IMR-90 (cell line): Measurements from ENCODE around the gene CCDC102A. TPM values are rescaled to one million over a fixed set of nuclear protein-coding genes. Genes with fewer than 3 reads are reported as not detected.

ENCODE experiments used
- CHD1 ChIP-seq: IDR thresholded peaks from 2 replicates; pipeline ENCODE4 v1.6.1; 2012; ENCODE audit warnings: low read depth, low read length, improper control_type of control experiment
- FOS ChIP-seq: fragments of 150-350 bp; IDR thresholded peaks from 2 replicates; pipeline ENCODE4 v1.6.1; 2016; ENCODE audit warnings: low read depth, low read length
- MXI1 ChIP-seq: IDR thresholded peaks from 2 replicates; pipeline ENCODE4 v1.6.1; 2012; ENCODE audit warnings: low read depth, mild to moderate bottlenecking, low read length, moderate library complexity, borderline replicate concordance
- polyA plus RNA-seq, 3 experiments: library from polyadenylated mRNA; depleted of rRNA; stranded (reverse); fragments of >200 nt; gene quantifications; 2 replicates each; pipeline ENCODE4 v1.2.3, GENCODE V29; 2012; ENCODE audit warnings: low replicate concordance in 1 of 3
- total RNA-seq: library from RNA; depleted of rRNA; stranded (reverse); fragments of >200 nt; gene quantifications from 2 replicates; pipeline ENCODE4 v1.2.3, GENCODE V29; 2012; rRNA removed

Gene CCDC102A
- total and polyA plus RNA-seq, 2 of the 4 experiments (the other 2 are of a cell fraction), result 5.4 to 8.5 TPM

DNA sequence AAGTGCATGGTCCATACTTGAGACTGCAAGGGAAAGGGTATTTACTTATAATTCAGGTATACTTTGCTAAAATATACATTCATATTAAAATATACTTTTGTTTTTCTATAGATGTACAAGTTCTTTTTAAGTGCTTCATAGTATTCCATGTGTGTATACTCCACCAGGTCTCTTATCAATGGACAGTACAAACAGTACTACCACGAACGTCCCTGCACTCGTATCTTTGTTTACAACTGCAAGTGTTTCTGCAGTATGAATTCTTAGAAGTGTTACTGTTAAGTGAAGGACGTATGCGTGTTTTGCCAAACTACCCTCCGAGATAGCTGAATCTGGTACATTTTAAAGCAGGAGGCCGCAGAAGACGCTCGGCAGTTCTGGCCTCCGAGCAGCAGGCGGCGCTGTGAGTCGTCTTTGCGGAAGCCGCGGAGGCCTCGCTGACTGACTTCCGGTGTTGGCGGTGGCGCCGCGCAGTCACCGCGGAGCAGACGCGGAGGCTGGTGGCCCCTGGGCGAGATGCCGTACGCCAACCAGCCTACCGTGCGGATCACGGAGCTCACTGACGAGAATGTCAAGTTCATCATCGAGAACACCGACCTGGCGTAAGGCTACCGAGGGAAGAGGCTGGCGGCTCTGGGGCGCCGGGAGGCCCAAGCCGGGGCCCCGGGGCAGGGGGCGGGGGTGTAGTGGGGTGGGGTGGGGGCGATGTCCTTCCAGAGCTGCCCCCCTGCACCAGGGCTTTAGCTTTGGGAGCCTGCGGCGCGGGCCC lies 74.0 kb downstream of the CCDC102A start, which contains the start of gene POLR2C (continued):
- TF ChIP-seq MXI1 (peak; percentile 64), FOS (no peak), CHD1 (no peak)

Other genes with a start within 250 kb of the CCDC102A start
- not detected in 2 replicates for gene CCL22, start 177.8 kb downstream of the CCDC102A start, total RNA-seq
- gene CCL22, start 177.8 kb downstream of the CCDC102A start, polyA plus RNA-seq (2012; rRNA removed), result not detected in 2 replicates
- under 0.01 and 0.18 TPM in 2 replicates for gene CX3CL1, start 164.1 kb downstream of the CCDC102A start, total RNA-seq
- 0.77 and 0.89 TPM in 2 replicates for gene CX3CL1, start 164.1 kb downstream of the CCDC102A start, polyA plus RNA-seq (2012; rRNA removed)
- not detected in 2 replicates for gene CCL17, start 131.8 kb downstream of the CCDC102A start, total RNA-seq
- not detected in 2 replicates for gene CCL17, start 131.8 kb downstream of the CCDC102A start, polyA plus RNA-seq (2012; rRNA removed)
- 42.2 and 47.7 TPM in 2 replicates for gene CIAPIN1, start 89.2 kb downstream of the CCDC102A start, total RNA-seq
- 40.2 and 41.6 TPM in 2 replicates for gene CIAPIN1, start 89.2 kb downstream of the CCDC102A start, polyA plus RNA-seq (2012; rRNA removed)
- 50.0 and 57.9 TPM in 2 replicates for gene COQ9, start 89.1 kb downstream of the CCDC102A start, total RNA-seq
- gene COQ9, start 89.1 kb downstream of the CCDC102A start, polyA plus RNA-seq (2012; rRNA removed), result 56.1 and 58.5 TPM in 2 replicates
- gene POLR2C, start 73.9 kb downstream of the CCDC102A start, total RNA-seq, result 188 and 340 TPM in 2 replicates
- 136 and 137 TPM in 2 replicates for gene POLR2C, start 73.9 kb downstream of the CCDC102A start, polyA plus RNA-seq (2012; rRNA removed)
- gene DOK4, start 50.1 kb downstream of the CCDC102A start, total RNA-seq, result 20.3 and 22.0 TPM in 2 replicates
- gene DOK4, start 50.1 kb downstream of the CCDC102A start, polyA plus RNA-seq (2012; rRNA removed), result 25.9 and 30.1 TPM in 2 replicates
- not detected in 2 replicates for gene ADGRG5, start 6.1 kb upstream of the CCDC102A start, total RNA-seq
- gene ADGRG5, start 6.1 kb upstream of the CCDC102A start, polyA plus RNA-seq (2012; rRNA removed), result not detected in 2 replicates
- 0.83 and 0.90 TPM in 2 replicates for gene ADGRG1, start 92.1 kb upstream of the CCDC102A start, total RNA-seq
- 7.0 and 8.4 TPM in 2 replicates for gene ADGRG1, start 92.1 kb upstream of the CCDC102A start, polyA plus RNA-seq (2012; rRNA removed)
- not detected in 2 replicates for gene ADGRG3, start 131.7 kb upstream of the CCDC102A start, total RNA-seq
- gene ADGRG3, start 131.7 kb upstream of the CCDC102A start, polyA plus RNA-seq (2012; rRNA removed), result not detected in 2 replicates
- gene DRC7, start 158.2 kb upstream of the CCDC102A start, total RNA-seq, result not detected in 2 replicates
- not detected in 2 replicates for gene DRC7, start 158.2 kb upstream of the CCDC102A start, polyA plus RNA-seq (2012; rRNA removed)
- gene KATNB1, start 199.2 kb upstream of the CCDC102A start, total RNA-seq, result 10.9 and 14.2 TPM in 2 replicates
- gene KATNB1, start 199.2 kb upstream of the CCDC102A start, polyA plus RNA-seq (2012; rRNA removed), result 23.5 and 27.6 TPM in 2 replicates